ENCODE measurements around the gene GIMAP8.
"Not testable (repeated sequence)": the region's sequence is repeated elsewhere in the genome, so short reads cannot be mapped to it uniquely, and the experiment has no call there.

The GIMAP8 gene

GRCh38 chr7:150435390-150436073 lies 14.9 kb upstream of the GIMAP8 start:
- no peak for DNase-seq (ENCODE audit: low spot score)

GRCh38 chr7:150439967-150440366 lies 10.5 kb upstream of the GIMAP8 start:
- no peak for DNase-seq (ENCODE audit: low spot score)

- DNase-seq (ENCODE audit: low spot score), result no peak
Observed at GRCh38 chr7:150441524-150441923, 8.9 kb upstream of the GIMAP8 start.

DNA sequence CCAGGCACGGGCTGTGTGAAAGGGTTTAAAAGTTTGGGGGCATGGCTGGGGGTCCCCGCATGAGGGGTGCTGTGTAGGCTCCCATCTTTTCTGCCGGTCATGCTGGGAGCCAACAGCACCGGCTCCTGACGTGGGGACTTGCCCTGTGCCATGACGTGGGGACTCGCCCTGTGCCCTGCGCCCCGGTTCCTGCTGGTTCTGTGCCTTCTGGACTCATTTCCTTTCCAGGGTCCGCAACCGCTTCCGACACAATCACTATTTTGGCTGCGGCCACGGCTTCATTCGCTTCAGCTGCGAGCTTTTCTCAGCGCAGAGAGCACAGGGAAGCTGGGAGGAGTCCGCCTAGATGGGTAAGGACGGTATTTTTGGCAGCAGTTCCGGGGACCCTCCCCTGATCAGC lies 7.6 kb upstream of the GIMAP8 start:
- DNase-seq (ENCODE audit: low spot score), result no peak

DNA sequence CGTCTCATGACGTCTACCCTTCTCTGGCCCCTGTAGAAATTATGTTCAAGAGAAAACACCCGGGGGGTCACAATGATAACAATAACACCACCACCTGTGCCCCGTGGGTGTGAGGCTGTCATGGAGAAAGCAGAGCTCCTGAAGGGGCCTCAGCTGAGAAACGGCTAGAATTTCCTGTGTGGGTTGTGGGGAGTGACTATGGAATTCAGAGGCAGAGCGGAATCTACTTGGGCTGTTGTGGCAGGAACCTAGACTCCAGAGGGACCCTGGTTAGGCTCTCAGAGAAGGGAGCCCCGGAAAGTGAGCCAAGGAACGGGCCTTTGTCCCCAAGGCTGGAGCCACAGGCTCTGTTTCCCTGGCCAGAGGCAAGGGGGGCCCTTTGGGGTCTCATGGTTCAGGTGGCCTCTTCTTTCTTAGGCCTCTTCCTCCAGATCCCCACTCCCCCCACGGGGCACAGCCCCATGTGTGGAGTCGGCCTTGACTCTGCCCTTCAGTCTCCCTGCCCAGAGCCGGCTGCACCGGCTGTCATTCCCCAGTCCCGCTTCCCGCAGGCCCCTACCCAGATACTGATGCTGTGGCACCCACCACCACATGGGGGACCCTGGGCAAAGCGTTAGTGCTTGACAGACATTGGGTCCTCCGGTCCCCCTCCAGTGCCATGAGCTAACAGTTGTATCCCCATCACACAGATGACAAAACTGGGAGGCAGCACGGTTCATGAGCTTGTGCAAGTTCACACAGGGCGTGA lies 6.5 kb upstream of the GIMAP8 start:
- DNase-seq (ENCODE audit: low spot score), result no peak

DNA sequence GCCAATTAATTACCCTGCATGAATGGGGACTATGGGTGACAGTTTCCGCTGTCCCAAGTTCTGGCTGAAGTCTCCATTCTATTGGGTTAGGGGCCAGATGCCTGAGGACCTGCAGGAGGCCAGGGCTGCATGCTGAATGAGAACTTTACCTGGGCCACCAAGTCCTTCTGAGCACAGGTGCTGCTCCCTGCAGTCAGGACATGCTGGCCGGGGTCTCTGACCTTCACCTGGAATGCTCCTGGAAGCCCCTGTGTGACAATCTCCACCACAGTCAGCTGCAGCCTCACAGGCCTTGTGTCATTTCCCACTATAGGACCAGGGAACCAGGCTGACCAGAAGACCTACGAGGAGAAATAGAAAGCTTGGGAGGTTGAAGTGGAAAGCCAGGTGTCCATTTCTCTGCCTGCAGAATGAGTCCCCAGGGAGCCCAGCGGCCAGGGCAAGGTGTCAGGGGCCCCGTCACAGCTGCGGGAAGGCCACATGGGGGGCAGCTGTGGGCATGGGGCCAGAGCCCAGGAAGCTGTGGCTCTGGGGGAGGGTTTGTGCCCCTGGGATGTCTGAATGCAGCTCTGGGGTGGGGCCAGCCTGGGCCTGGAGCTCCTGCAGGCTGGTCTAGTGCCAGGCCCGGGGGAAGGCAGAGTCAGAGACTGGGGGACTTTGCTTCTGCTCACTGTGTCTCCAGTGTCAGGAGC lies 5.6 kb upstream of the GIMAP8 start:
- no peak for DNase-seq (ENCODE audit: low spot score)

DNA sequence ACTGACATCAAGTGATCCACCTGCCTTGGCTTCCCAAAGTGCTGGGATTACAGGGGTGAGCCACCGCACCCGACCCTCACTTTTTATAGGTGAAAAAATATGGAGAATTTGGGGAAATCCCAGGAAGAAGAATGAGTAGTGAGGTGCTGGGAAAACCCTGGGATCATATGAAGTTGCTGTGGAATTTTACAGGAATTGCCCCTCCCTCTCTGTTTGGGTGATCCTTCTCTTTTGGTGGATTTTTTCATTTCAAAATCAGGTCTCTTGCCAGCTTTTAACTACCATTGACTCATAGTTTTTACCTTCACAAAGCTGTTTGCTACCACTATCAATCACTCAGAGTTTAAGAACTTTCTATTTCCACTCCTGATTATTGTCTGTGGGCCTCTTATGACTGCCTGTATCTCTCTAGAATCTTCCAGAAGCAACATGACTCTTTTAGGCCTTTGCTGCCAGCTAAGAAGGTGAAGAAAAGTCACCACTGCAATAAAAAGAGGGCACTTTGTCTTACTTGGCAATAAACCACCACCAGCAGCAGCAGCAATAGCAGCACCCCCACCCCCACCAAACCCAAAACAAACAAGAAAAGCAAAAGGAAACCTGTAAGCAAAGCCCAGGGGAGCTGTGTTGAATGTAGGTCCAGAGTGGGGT lies 4.0 kb upstream of the GIMAP8 start:
- DNase-seq (ENCODE audit: low spot score), result no peak

DNA sequence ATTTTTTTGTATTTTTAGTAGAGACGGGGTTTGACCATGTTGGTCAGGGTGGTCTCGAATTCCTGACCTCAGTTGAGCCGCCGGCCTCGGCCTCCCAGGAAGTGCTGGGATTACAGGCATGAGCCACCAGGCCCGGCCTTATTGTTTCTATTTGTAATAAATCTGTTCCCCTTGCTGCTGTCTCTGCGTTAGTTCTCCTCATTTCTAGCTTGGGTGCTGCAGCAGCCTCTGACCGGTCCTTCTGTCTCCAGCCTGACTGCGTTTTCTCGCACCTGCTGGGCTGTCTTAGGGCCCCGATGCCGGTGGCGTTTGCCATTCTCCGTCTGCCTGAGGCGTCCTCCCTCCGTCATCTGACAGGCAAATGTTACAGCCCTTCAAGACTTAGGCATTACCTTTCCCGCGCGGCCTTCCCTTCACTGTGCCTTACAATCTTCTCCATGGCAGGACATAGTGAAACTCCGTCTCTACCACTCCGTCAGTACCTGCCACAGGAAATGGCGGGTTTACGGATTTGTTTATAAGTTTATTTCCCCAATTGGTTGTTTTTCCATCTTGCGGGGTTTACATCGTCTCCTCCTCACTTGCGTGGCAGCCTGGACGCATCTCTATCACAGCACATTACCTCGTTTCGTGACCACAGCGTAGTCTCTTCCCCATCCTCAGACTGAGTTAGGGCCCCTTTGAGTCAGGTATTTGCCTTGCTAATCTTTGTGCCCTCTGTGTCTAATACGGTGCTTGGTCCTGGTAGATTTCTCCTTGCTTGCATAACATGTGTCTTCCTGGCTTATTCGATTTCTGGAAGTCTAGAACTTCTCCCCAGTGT lies 2.3 kb upstream of the GIMAP8 start:
- DNase-seq (ENCODE audit: low spot score), result no peak

DNA sequence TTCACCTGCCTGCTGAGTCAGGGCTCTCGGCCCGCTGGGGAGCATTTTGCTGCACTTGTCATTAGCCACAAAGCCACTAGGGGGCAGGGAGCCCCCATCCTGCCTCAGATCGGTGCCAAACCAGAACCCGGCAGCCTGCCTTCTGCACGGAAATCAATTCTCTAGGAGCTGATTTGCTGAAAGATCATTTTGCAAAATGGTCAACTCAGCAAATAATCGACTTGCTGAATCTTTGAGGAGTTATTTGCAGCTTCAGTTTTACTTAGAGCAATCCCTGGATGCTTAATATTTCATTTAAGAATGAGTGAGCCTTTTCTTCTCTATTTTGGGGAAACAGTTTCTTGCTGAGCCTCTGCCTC lies 1.7 kb upstream of the GIMAP8 start:
- peak; percentile 94 for DNase-seq (ENCODE audit: low spot score)

DNA sequence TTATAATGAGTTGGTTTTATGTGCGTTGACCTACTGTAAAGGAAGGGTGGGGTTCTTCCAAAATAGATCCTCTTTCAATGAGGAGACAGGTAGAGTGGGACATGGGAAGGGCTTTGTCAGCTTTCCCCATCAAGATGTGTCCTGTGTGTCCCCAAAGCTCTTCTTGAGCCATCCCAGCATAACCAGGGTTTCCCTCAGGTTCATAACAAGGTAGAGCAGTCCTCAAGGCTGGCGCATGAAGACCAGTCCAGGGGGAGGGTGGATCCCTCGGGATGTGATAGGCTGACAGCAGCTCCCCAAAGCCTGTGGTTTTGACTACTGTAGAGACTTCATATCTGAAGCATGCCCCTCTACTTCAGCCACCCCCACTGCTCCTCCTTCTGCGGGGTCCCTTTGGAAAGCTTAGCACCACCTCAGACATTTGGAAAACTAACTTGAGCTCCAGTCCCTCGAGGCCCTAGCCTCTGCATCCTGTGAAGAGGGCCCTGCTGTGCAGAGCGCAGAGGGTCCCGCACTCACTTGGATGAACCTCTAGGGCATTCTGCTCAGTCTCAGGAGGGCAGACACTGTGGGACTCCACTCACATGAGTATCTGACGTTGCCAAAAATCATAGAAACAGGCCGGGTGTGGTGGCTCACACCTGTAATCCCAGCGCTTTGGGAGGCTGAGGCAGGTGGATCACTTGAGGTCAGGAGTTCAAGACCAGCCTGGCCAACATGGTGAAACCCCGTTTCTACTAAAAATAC lies 1.1 kb upstream of the GIMAP8 start:
- no peak for DNase-seq (ENCODE audit: low spot score)

- peak; percentile 77 for DNase-seq (ENCODE audit: low spot score)
Observed at GRCh38 chr7:150451097-150451793, 815 bp downstream of the GIMAP8 start.

- DNase-seq (ENCODE audit: low spot score), result peak; percentile 46
Observed at GRCh38 chr7:150451833-150452461, 1.5 kb downstream of the GIMAP8 start.

- no peak for DNase-seq (ENCODE audit: low spot score)
Observed at GRCh38 chr7:150453181-150453580, 2.8 kb downstream of the GIMAP8 start.

DNA sequence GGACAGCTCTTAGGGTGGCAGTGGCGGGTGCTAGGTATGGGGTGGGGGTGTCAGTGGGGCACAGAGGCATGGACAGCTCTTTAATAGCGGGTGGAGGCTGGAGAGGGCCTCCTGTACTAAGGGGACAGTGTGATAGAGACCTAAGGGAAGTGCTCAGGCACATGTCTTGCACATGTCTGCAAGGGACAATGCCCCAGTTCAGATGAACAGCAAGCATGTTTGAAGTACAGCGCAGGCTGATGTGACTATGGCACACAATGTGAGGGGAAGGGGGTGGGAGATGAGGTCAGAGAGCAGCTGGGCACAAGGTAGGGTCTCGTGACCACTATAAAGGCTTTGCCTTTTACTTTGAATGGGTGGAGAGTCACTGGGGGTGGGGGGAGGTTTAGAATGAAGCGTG lies 3.5 kb downstream of the GIMAP8 start:
- no peak for DNase-seq (ENCODE audit: low spot score)

GRCh38 chr7:150457064-150457463 lies 6.6 kb downstream of the GIMAP8 start:
- DNase-seq (ENCODE audit: low spot score), result not testable (repeated sequence)

DNA sequence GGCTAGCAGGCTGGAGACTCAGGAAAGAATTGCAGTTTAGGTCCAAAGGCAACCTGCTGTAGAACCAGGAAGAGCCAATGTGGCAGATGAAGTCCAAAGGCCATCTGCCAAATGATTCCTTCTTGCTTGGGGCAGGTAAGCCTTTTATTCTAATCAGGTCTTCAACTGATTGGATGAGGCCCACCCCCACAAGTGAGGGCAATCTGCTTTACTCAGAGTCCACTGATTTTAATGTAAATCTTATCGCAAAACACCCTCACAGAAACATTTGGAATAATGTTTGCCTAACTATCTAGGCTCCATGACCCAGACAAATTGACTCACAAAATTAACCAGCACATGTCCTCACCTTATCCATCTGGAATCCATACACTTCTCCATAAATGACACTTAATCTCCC lies 7.8 kb downstream of the GIMAP8 start:
- DNase-seq (ENCODE audit: low spot score), result no peak

- DNase-seq (ENCODE audit: low spot score), result no peak
Observed at GRCh38 chr7:150458756-150459155, 8.3 kb downstream of the GIMAP8 start.

DNA sequence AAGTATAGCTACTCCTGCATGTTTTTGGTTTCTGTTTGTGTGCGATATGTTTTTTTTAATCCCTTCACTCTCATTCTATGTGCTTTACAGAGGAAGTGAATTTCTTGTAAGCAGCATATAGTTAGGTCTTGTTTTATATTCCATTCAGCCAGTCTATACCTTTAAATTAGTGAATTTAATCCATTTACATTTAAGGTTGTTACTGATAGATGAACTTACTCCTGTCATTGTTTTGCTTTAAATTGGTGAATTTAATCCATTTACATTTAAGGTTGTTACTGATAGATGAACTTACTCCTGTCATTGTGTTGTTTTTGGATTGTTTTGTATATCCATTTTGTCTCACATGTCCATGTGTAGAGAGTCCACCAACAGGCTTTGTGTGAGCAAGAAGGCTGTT lies 11.1 kb downstream of the GIMAP8 start:
- DNase-seq (ENCODE audit: low spot score), result no peak

GRCh38 chr7:150462413-150462812 lies 12.0 kb downstream of the GIMAP8 start:
- DNase-seq (ENCODE audit: low spot score), result no peak

GRCh38 chr7:150463461-150463860 lies 13.0 kb downstream of the GIMAP8 start:
- no peak for DNase-seq (ENCODE audit: low spot score)
